SK-N-SH (cell line): ENCODE data around the gene DKK1. TPM values are rescaled to one million over a fixed set of nuclear protein-coding genes. Genes with fewer than 3 reads are reported as not detected.

ENCODE experiments used
- CTCF ChIA-PET: fragments of 300-600, 350-600 bp; formaldehyde crosslinking; extraction: SDS; loops from one replicate; lab custom pipeline; 2021; lab: Yijun Ruan, JAX
- POLR2A ChIA-PET: fragments of 350-600 bp; sonication (Branson Sonifier 250); formaldehyde crosslinking; extraction: SDS; loops from one replicate; lab custom pipeline; 2020; ENCODE audit warnings: antibody characterized with exemption, inconsistent platforms; lab: Yijun Ruan, JAX
- DNase-seq: peaks from one replicate; pipeline ENCODE4 v3.0.0; 2012
- H2AFZ ChIP-seq: fragments of 200-600 bp; sonication (generic); 2 replicates; pipeline ENCODE4 v1.8.1; 2016; ENCODE audit warnings: antibody characterized with exemption, mild to moderate bottlenecking, low read depth
- H3F3A ChIP-seq: fragments of 200-600 bp; sonication (generic); replicated peaks from 2 replicates; pipeline ENCODE3; 2016; ENCODE audit warnings: antibody characterized with exemption, mild to moderate bottlenecking; ENCODE audit not compliant: insufficient read depth
- H3K27ac ChIP-seq, 2 experiments: fragments of 200-500 bp in 1 of 2; fragments of 200-600 bp in 1 of 2; sonication (Bioruptor generic) in 1 of 2; sonication (generic), shearing (Covaris generic) in 1 of 2; 2 replicates each; pipeline versions ENCODE4 v1.5.1 to v1.6.1; 2014 to 2016; ENCODE audit warnings: low read depth in 2 of 2, inconsistent platforms in 1 of 2, low read length in 1 of 2, mild to moderate bottlenecking in 1 of 2, mixed read lengths in 1 of 2
- H3K27me3 ChIP-seq: fragments of 200-600 bp; sonication (generic), shearing (Covaris generic); 2 replicates; pipeline ENCODE4 v1.6.1; 2016; ENCODE audit warnings: mixed run types; ENCODE audit not compliant: insufficient read depth
- H3K36me3 ChIP-seq, 2 experiments: fragments of 200-500 bp in 1 of 2; fragments of 200-600 bp in 1 of 2; sonication (Bioruptor generic) in 1 of 2; sonication (generic) in 1 of 2; replicated peaks in 1 of 2; 2 replicates each; pipeline versions ENCODE3 to v1.5.1; 2014 to 2016; ENCODE audit warnings: low read length in 1 of 2, mild to moderate bottlenecking in 1 of 2; ENCODE audit not compliant: insufficient read depth in 2 of 2, control insufficient read depth in 1 of 2
- H3K4me1 ChIP-seq, 2 experiments: fragments of 200-500 bp in 1 of 2; fragments of 200-600 bp in 1 of 2; sonication (Bioruptor generic) in 1 of 2; sonication (generic), shearing (Covaris generic) in 1 of 2; 2 replicates each; pipeline versions ENCODE4 v1.5.1 to v1.6.1; 2014 to 2016; ENCODE audit warnings: low read depth in 1 of 2, low read length in 1 of 2, mixed run types in 1 of 2; ENCODE audit not compliant: insufficient read depth in 2 of 2, control insufficient read depth in 1 of 2
- H3K4me2 ChIP-seq: fragments of 200-600 bp; sonication (generic), shearing (Covaris generic); 2 replicates; pipeline ENCODE4 v1.6.1; 2017; ENCODE audit warnings: mixed run types
- H3K4me3 ChIP-seq, 2 experiments: fragments of 200-500 bp in 1 of 2; fragments of 200-600 bp in 1 of 2; sonication (Bioruptor generic) in 1 of 2; sonication (generic), shearing (Covaris generic) in 1 of 2; 2 replicates each; pipeline versions ENCODE4 v1.5.1 to v1.8.1; 2014 to 2016; ENCODE audit warnings: low read depth in 2 of 2, inconsistent platforms in 1 of 2, low read length in 1 of 2, mild to moderate bottlenecking in 1 of 2, mixed read lengths in 1 of 2, moderate library complexity in 1 of 2
- H3K79me2 ChIP-seq: fragments of 200-600 bp; sonication (generic); 2 replicates; pipeline ENCODE4 v1.8.1; 2017; ENCODE audit warnings: mild to moderate bottlenecking; ENCODE audit not compliant: insufficient read depth
- H3K9ac ChIP-seq: fragments of 200-600 bp; sonication (generic); 2 replicates; pipeline ENCODE4 v1.6.1; 2017; ENCODE audit warnings: mixed run types
- H3K9me2 ChIP-seq: fragments of 200-600 bp; sonication (generic); 2 replicates; pipeline ENCODE4 v1.6.1; 2017; ENCODE audit warnings: mixed run types
- H3K9me3 ChIP-seq: fragments of 200-600 bp; sonication (generic); 2 replicates; pipeline ENCODE4 v1.6.1; 2017; ENCODE audit warnings: mixed run types, mild to moderate bottlenecking, moderate library complexity
- H4K20me1 ChIP-seq: fragments of 200-600 bp; sonication (generic); 2 replicates; pipeline ENCODE4 v1.6.1; 2017; ENCODE audit warnings: mild to moderate bottlenecking, mixed run types; ENCODE audit not compliant: insufficient read depth
- CHD2 ChIP-seq: fragments of 150-350 bp; IDR thresholded peaks from 2 replicates; pipeline ENCODE4 v1.6.1; 2018; ENCODE audit warnings: low read length; ENCODE audit not compliant: partially characterized antibody
- CTCF ChIP-seq: fragments of 200-600 bp; sonication (generic); IDR thresholded peaks from 2 replicates; pipeline ENCODE4 v1.6.1; 2017; ENCODE audit warnings: antibody characterized with exemption, mild to moderate bottlenecking, moderate library complexity
- ELF1 ChIP-seq: IDR thresholded peaks from 2 replicates; pipeline ENCODE4 v1.4.0; 2012
- EZH2phosphoT487 ChIP-seq: fragments of 200-600 bp; sonication (generic); IDR thresholded peaks from 2 replicates; pipeline ENCODE4 v1.6.1; 2017; ENCODE audit warnings: low read depth, mixed run types, mild to moderate bottlenecking, antibody characterized with exemption, moderate library complexity, borderline replicate concordance
- FOXJ3 ChIP-seq: sonication (generic); formaldehyde crosslinking; IDR thresholded peaks from 2 replicates; pipeline ENCODE4 v1.5.1; 2020; ENCODE audit warnings: mild to moderate bottlenecking, missing genetic modification reagents
- MEF2A ChIP-seq: IDR thresholded peaks from 2 replicates; pipeline ENCODE4 v1.4.0; 2012; ENCODE audit warnings: low read depth, borderline replicate concordance
- RAD21 ChIP-seq: IDR thresholded peaks from 2 replicates; pipeline ENCODE4 v1.6.1; 2012; ENCODE audit warnings: mild to moderate bottlenecking, low read length
- RCOR1 ChIP-seq: fragments of 150-350 bp; IDR thresholded peaks from 2 replicates; pipeline ENCODE4 v1.6.1; 2017; ENCODE audit warnings: antibody characterized with exemption, low read length
- RFX5 ChIP-seq: IDR thresholded peaks from 2 replicates; pipeline ENCODE4 v1.6.1; 2012; ENCODE audit warnings: mild to moderate bottlenecking, improper control_type of control experiment, low read length
- RXRA ChIP-seq: IDR thresholded peaks from 2 replicates; pipeline ENCODE4 v1.4.0; 2012; ENCODE audit warnings: low read depth, mild to moderate bottlenecking, borderline replicate concordance
- SIN3A ChIP-seq: IDR thresholded peaks from 2 replicates; pipeline ENCODE4 v1.6.1; 2012; ENCODE audit warnings: low read depth, mild to moderate bottlenecking, low read length, moderate library complexity, borderline replicate concordance
- SMC3 ChIP-seq: IDR thresholded peaks from 2 replicates; pipeline ENCODE4 v1.6.1; 2012; ENCODE audit warnings: low read depth, low read length, improper control_type of control experiment
- TEAD4 ChIP-seq: IDR thresholded peaks from 2 replicates; pipeline ENCODE4 v1.4.0; 2012; ENCODE audit warnings: mild to moderate bottlenecking, borderline replicate concordance; ENCODE audit not compliant: insufficient read depth
- WGBS: methylation state at CpG from one replicate; pipeline ENCODE4 v1.1.6; 2017; ENCODE audit warnings: low lambda C conversion rate; 5-methylcytosine and 5-hydroxymethylcytosine counted together
- polyA plus RNA-seq, 3 experiments: library from polyadenylated mRNA; depleted of rRNA; stranded (reverse); fragments of >200 nt; gene quantifications; 2 replicates each; pipeline ENCODE4 v1.2.3, GENCODE V29; 2012

DKK1 gene
- polyA plus RNA-seq, 1 of the 3 experiments (the other 2 are of a cell fraction): 225 TPM

- H3K27ac ChIP-seq: peak overlapping the region in 1 of 2 experiments; percentile 67; a peak in 1 of 4 replicates
Measured at GRCh38 chr10:52308251-52309031, 5.6 kb upstream of the DKK1 start.

GRCh38 chr10:52312942-52313255 lies 1.2 kb upstream of the DKK1 start:
- Histone ChIP-seq H2AFZ (peak overlapping the region; percentile 81), H3K27me3 (no peaks in the 10 kb centered on the region), H3F3A (peaks cover 33% of the 10 kb centered on the region), H3K4me2 (peak overlapping the region; percentile 78), H3K9me3 (no peaks in the 10 kb centered on the region), H4K20me1 (no peaks in the 10 kb centered on the region), H3K4me1 (peaks cover 0 to 14% of the 10 kb centered on the region in 2 experiments; a peak in 2 of 4 replicates), H3K9ac (peak overlapping the region; percentile 89), H3K79me2 (peaks cover 48% of the 10 kb centered on the region), H3K27ac (peak overlapping the region; percentile 73 to 95), H3K9me2 (no peaks in the 10 kb centered on the region), H3K36me3 (peaks cover 12 to 19% of the 10 kb centered on the region in 2 experiments), H3K4me3 (peak overlapping the region; percentile 95 to 99)
- POLR2A ChIA-PET: no interaction called here
- 3% methylated on average over 3 of the region's 3 CpGs for WGBS
- CTCF ChIA-PET: interaction anchor here (1.0 to 12.8 kb wide), 9 partner anchors 24 to 467 kb away, joined by 3 to 185 read pairs (median 10); no protein-coding TSS in a partner anchor
- no peak for DNase-seq
- TF ChIP-seq RFX5 (no peak), FOXJ3 (CRISPR knock-in tag) (no peak), SIN3A (no peak), CHD2 (no peak), RXRA (no peak), EZH2phosphoT487 (no peak), RAD21 (no peak), ELF1 (no peak)

More at GRCh38 chr10:52308251-52309031, 5.6 kb upstream of the DKK1 start:
- Histone ChIP-seq H3K27me3 (no peaks in the 10 kb centered on the region), H3K9me2 (no peaks in the 10 kb centered on the region), H2AFZ (peak overlapping the region; percentile 64; the same call in 1 of the 2 replicates), H3F3A (peaks cover under 1% of the 10 kb centered on the region), H4K20me1 (no peaks in the 10 kb centered on the region), H3K4me2 (peak overlapping the region; percentile 55; the same call in 1 of the 2 replicates), H3K36me3 (no peaks in the 10 kb centered on the region), H3K4me3 (no peak overlapping the region; a peak in 2 of 4 replicates), H3K9me3 (no peaks in the 10 kb centered on the region), H3K4me1 (peaks cover 0 to 8% of the 10 kb centered on the region in 2 experiments; a peak in 2 of 4 replicates), H3K9ac (no peak overlapping the region), H3K79me2 (peaks cover 5% of the 10 kb centered on the region; the same call in 1 of the 2 replicates)
- WGBS: 67% methylated on average over 31 of the region's 40 CpGs
- TF ChIP-seq RAD21 (peak; percentile 97), MEF2A (no peak), TEAD4 (no peak), CTCF (peak; percentile 80), SMC3 (peak; percentile 93), RCOR1 (peak; percentile 29; the same call in 1 of the 2 replicates)
- POLR2A ChIA-PET: interaction anchor here (1.3 kb wide), 1 partner anchor 345 kb away, joined by 3 read pairs; no protein-coding TSS in a partner anchor
- DNase-seq: peak; percentile 88
- CTCF ChIA-PET: interaction anchor here (0.6 to 12.8 kb wide), 54 partner anchors 8 to 1288 kb away, joined by 3 to 185 read pairs (median 5); partner anchors contain the start of gene MBL2
